Stimulated activated memory B cell treated with anti-CD40 and anti-IgM and Interleukin-4, amounts not matched to agents 10 μg/mL and 1 μg/mL and 100 μg/mL, for 72 hours (primary cell): ENCODE data around the gene SH3BP5.

ENCODE experiments used
- ATAC-seq: fragments of 150-1000 bp; cut with Tn5 transposase; 2 replicates; pipeline ENCODE4 v1.10.0; 2021
- H3K27ac Mint-ChIP-seq: one replicate; pipeline ENCODE4 v1.8.0; 2022; ENCODE audit warnings: mild to moderate bottlenecking, mixed read lengths
- H3K27me3 Mint-ChIP-seq: one replicate; pipeline ENCODE4 v1.8.0; 2022; ENCODE audit warnings: mixed read lengths
- H3K36me3 Mint-ChIP-seq: one replicate; pipeline ENCODE4 v1.8.0; 2022; ENCODE audit warnings: mixed read lengths
- H3K4me1 Mint-ChIP-seq: one replicate; pipeline ENCODE4 v1.8.0; 2022; ENCODE audit warnings: mixed read lengths
- H3K4me3 Mint-ChIP-seq: one replicate; pipeline ENCODE4 v1.8.0; 2022; ENCODE audit warnings: mild to moderate bottlenecking, moderate library complexity, mixed read lengths
- H3K9me3 Mint-ChIP-seq: one replicate; pipeline ENCODE4 v1.8.0; 2022; ENCODE audit warnings: mixed read lengths

The SH3BP5 gene

GRCh38 chr3:15319575-15319974 lies 12.8 kb downstream of the SH3BP5 start:
- Mint-ChIP-seq H3K4me1 (peaks cover 65% of the 10 kb centered on the region), H3K27ac (peak overlapping the region; percentile 78)
- no peak for ATAC-seq

GRCh38 chr3:15319136-15319535 lies 13.2 kb downstream of the SH3BP5 start:
- peak overlapping the region; percentile 78 for H3K27ac Mint-ChIP-seq

More at GRCh38 chr3:15319575-15319974, 12.8 kb downstream of the SH3BP5 start:
- Mint-ChIP-seq H3K27me3 (no peaks in the 10 kb centered on the region), H3K9me3 (no peaks in the 10 kb centered on the region), H3K36me3 (peaks cover 7% of the 10 kb centered on the region), H3K4me3 (no peak overlapping the region)

GRCh38 chr3:15318661-15319060 lies 13.7 kb downstream of the SH3BP5 start:
- H3K9me3 Mint-ChIP-seq, result no peaks in the 10 kb centered on the region
- H3K27me3 Mint-ChIP-seq, result no peaks in the 10 kb centered on the region
- ATAC-seq, result no peak
- H3K27ac Mint-ChIP-seq, result no peak overlapping the region
- H3K4me3 Mint-ChIP-seq, result no peak overlapping the region
- peaks cover 63% of the 10 kb centered on the region for H3K4me1 Mint-ChIP-seq
- no peaks in the 10 kb centered on the region for H3K36me3 Mint-ChIP-seq

More at GRCh38 chr3:15319136-15319535, 13.2 kb downstream of the SH3BP5 start:
- Mint-ChIP-seq H3K36me3 (peaks cover 3% of the 10 kb centered on the region), H3K27me3 (no peaks in the 10 kb centered on the region), H3K4me3 (no peak overlapping the region), H3K9me3 (no peaks in the 10 kb centered on the region), H3K4me1 (peaks cover 66% of the 10 kb centered on the region)
- no peak for ATAC-seq

- Mint-ChIP-seq H3K36me3 (no peaks in the 10 kb centered on the region), H3K4me3 (no peak overlapping the region), H3K27ac (peak overlapping the region; percentile 54), H3K27me3 (no peaks in the 10 kb centered on the region), H3K9me3 (no peaks in the 10 kb centered on the region), H3K4me1 (peaks cover 59% of the 10 kb centered on the region)
- no peak for ATAC-seq
These were observed 15.4 kb downstream of the SH3BP5 start for GRCh38 chr3:15316998-15317435.

GRCh38 chr3:15315003-15315402 lies 17.4 kb downstream of the SH3BP5 start:
- Mint-ChIP-seq H3K36me3 (no peaks in the 10 kb centered on the region), H3K27me3 (no peaks in the 10 kb centered on the region), H3K9me3 (no peaks in the 10 kb centered on the region), H3K27ac (peak overlapping the region; percentile 78), H3K4me1 (peaks cover 61% of the 10 kb centered on the region), H3K4me3 (no peak overlapping the region)
- ATAC-seq, result no peak

- Mint-ChIP-seq H3K4me3 (no peak overlapping the region), H3K36me3 (no peaks in the 10 kb centered on the region), H3K9me3 (no peaks in the 10 kb centered on the region), H3K4me1 (peaks cover 61% of the 10 kb centered on the region), H3K27me3 (no peaks in the 10 kb centered on the region), H3K27ac (peak overlapping the region; percentile 78)
- ATAC-seq, result no peak
These were observed 18.1 kb downstream of the SH3BP5 start for GRCh38 chr3:15314276-15314675.

- no peaks in the 10 kb centered on the region for H3K27me3 Mint-ChIP-seq
- no peak for ATAC-seq
- H3K4me3 Mint-ChIP-seq, result no peak overlapping the region
- no peaks in the 10 kb centered on the region for H3K36me3 Mint-ChIP-seq
- H3K4me1 Mint-ChIP-seq, result peaks cover 65% of the 10 kb centered on the region
- H3K27ac Mint-ChIP-seq, result no peak overlapping the region
- no peaks in the 10 kb centered on the region for H3K9me3 Mint-ChIP-seq
These were observed 18.9 kb downstream of the SH3BP5 start for GRCh38 chr3:15313461-15313860.

- no peak for ATAC-seq
- Mint-ChIP-seq H3K27me3 (no peaks in the 10 kb centered on the region), H3K27ac (no peak overlapping the region), H3K4me3 (no peak overlapping the region), H3K4me1 (peaks cover 71% of the 10 kb centered on the region), H3K36me3 (no peaks in the 10 kb centered on the region), H3K9me3 (no peaks in the 10 kb centered on the region)
These were observed 19.8 kb downstream of the SH3BP5 start for GRCh38 chr3:15312550-15312949.

- Mint-ChIP-seq H3K27ac (peak overlapping the region; percentile 85), H3K36me3 (peaks cover 7% of the 10 kb centered on the region), H3K27me3 (no peaks in the 10 kb centered on the region), H3K4me3 (no peak overlapping the region), H3K9me3 (no peaks in the 10 kb centered on the region), H3K4me1 (peaks cover 69% of the 10 kb centered on the region)
- ATAC-seq, result peak; percentile 98
These were observed 21.7 kb downstream of the SH3BP5 start for GRCh38 chr3:15310491-15311370.

- Mint-ChIP-seq H3K36me3 (peaks cover 13% of the 10 kb centered on the region), H3K27me3 (no peaks in the 10 kb centered on the region), H3K9me3 (no peaks in the 10 kb centered on the region), H3K4me3 (no peak overlapping the region), H3K4me1 (peaks cover 68% of the 10 kb centered on the region), H3K27ac (peak overlapping the region; percentile 85)
- no peak for ATAC-seq
These were observed 22.6 kb downstream of the SH3BP5 start for GRCh38 chr3:15309662-15310335.

GRCh38 chr3:15307580-15307979 lies 24.8 kb downstream of the SH3BP5 start:
- Mint-ChIP-seq H3K27ac (peak overlapping the region; percentile 58), H3K27me3 (no peaks in the 10 kb centered on the region), H3K36me3 (peaks cover 30% of the 10 kb centered on the region), H3K4me1 (peaks cover 60% of the 10 kb centered on the region), H3K4me3 (no peak overlapping the region), H3K9me3 (no peaks in the 10 kb centered on the region)
- ATAC-seq, result no peak

- H3K27me3 Mint-ChIP-seq, result no peaks in the 10 kb centered on the region
- peaks cover 36% of the 10 kb centered on the region for H3K36me3 Mint-ChIP-seq
These were observed 25.4 kb downstream of the SH3BP5 start for GRCh38 chr3:15306979-15307359.

GRCh38 chr3:15305359-15305844 lies 27.0 kb downstream of the SH3BP5 start:
- Mint-ChIP-seq H3K4me3 (no peak overlapping the region), H3K27ac (peak overlapping the region; percentile 58), H3K27me3 (no peaks in the 10 kb centered on the region), H3K36me3 (peaks cover 49% of the 10 kb centered on the region), H3K9me3 (no peaks in the 10 kb centered on the region), H3K4me1 (peaks cover 58% of the 10 kb centered on the region)
- no peak for ATAC-seq

More at GRCh38 chr3:15306979-15307359, 25.4 kb downstream of the SH3BP5 start:
- Mint-ChIP-seq H3K27ac (peak overlapping the region; percentile 58), H3K4me3 (no peak overlapping the region), H3K9me3 (no peaks in the 10 kb centered on the region), H3K4me1 (peaks cover 60% of the 10 kb centered on the region)
- no peak for ATAC-seq

- Mint-ChIP-seq H3K27me3 (no peaks in the 10 kb centered on the region), H3K36me3 (peaks cover 51% of the 10 kb centered on the region), H3K4me3 (no peak overlapping the region), H3K4me1 (peaks cover 49% of the 10 kb centered on the region), H3K27ac (peak overlapping the region; percentile 12), H3K9me3 (no peaks in the 10 kb centered on the region)
- ATAC-seq, result no peak
These were observed 28.7 kb downstream of the SH3BP5 start for GRCh38 chr3:15303728-15304127.

GRCh38 chr3:15303216-15303615 lies 29.2 kb downstream of the SH3BP5 start:
- H3K4me3 Mint-ChIP-seq, result no peak overlapping the region
- peaks cover 49% of the 10 kb centered on the region for H3K4me1 Mint-ChIP-seq
- no peak overlapping the region for H3K27ac Mint-ChIP-seq

More at GRCh38 chr3:15303216-15303615, 29.2 kb downstream of the SH3BP5 start:
- Mint-ChIP-seq H3K36me3 (peaks cover 55% of the 10 kb centered on the region), H3K9me3 (no peaks in the 10 kb centered on the region), H3K27me3 (no peaks in the 10 kb centered on the region)
- ATAC-seq, result no peak
